ENCODE measurements around the gene PCDH19.

PCDH19 gene

GRCh38 chrX:100413229-100413628, 3.2 kb upstream of the PCDH19 start:
- no peak overlapping the region for H3K4me3 ChIP-seq (ENCODE audit: low read depth, low read length)
- TF ChIP-seq MAX (IDR thresholded peaks at IDR 0.05; ENCODE audit: low read depth, low read length) (no peak), CTCF (IDR thresholded peaks at IDR 0.05; ENCODE audit: low read depth, low read length) (peak; percentile 7)
- DNase-seq (ENCODE audit: low read depth), result peak; percentile 56

GRCh38 chrX:100411802-100412715, 2.0 kb upstream of the PCDH19 start:
- DNase-seq (ENCODE audit: low read depth), result no peak
- H3K4me3 ChIP-seq (ENCODE audit: low read depth, low read length), result no peak overlapping the region
- no peak for TF ChIP-seq MAX (IDR thresholded peaks at IDR 0.05; ENCODE audit: low read depth, low read length)
- no peak for TF ChIP-seq MYC (IDR thresholded peaks at IDR 0.05; ENCODE audit: low read depth, low read length)
- TF ChIP-seq POLR2A (IDR thresholded peaks at IDR 0.05; ENCODE audit: extremely low read depth, insufficient read length), result no peak
- TF ChIP-seq CTCF (IDR thresholded peaks at IDR 0.05; ENCODE audit: low read depth, low read length), result no peak

GRCh38 chrX:100410901-100411801, 1.1 kb upstream of the PCDH19 start:
- H3K4me3 ChIP-seq (ENCODE audit: low read depth, low read length), result no peak overlapping the region
- no peak for DNase-seq (ENCODE audit: low read depth)
- no peak for TF ChIP-seq POLR2A (IDR thresholded peaks at IDR 0.05; ENCODE audit: extremely low read depth, insufficient read length)
- TF ChIP-seq MYC (IDR thresholded peaks at IDR 0.05; ENCODE audit: low read depth, low read length), result no peak
- TF ChIP-seq MAX (IDR thresholded peaks at IDR 0.05; ENCODE audit: low read depth, low read length), result no peak
- no peak for TF ChIP-seq CTCF (IDR thresholded peaks at IDR 0.05; ENCODE audit: low read depth, low read length)

- TF ChIP-seq MAX (IDR thresholded peaks at IDR 0.05; ENCODE audit: low read depth, low read length) (no peak), MYC (IDR thresholded peaks at IDR 0.05; ENCODE audit: low read depth, low read length) (no peak), CTCF (IDR thresholded peaks at IDR 0.05; ENCODE audit: low read depth, low read length) (no peak), POLR2A (IDR thresholded peaks at IDR 0.05; ENCODE audit: extremely low read depth, insufficient read length) (no peak)
- no peak overlapping the region for H3K4me3 ChIP-seq (ENCODE audit: low read depth, low read length)
- DNase-seq (ENCODE audit: low read depth), result no peak
These were observed 1.1 kb downstream of the PCDH19 start for GRCh38 chrX:100408713-100409609.
